ENCODE results near the gene CDC73.

CDC73 gene

DNA sequence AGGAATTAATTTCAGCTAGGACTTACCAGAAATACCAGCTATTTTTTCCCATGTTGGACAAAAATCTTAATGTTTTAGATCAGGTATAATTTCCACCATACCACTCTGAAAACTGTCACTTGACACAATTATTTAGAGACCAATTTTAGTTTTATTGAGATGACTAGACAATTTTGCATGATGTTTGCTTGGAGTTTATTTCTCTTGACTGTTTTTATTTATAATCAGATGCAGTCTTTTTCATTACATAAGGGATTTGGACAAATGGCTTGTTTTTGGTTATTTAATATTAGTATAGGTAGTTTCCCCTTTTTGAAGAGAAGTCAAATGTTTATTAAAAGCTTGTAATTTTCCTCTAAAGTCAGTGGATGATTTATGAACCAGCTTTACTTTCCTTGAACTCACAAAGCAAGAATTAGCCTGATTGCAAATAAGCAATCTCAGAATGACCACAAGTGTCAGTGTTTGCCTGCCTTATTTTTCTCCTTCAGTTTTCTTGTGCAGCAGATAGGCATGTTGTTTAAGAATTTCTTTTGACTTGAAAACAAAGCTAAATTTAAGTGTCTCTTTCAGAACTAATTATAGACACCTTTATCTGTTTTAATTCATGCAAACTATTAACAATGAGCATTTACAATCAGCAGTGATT, 68.4 kb downstream of the CDC73 start:
- H3K79me2 ChIP-seq, result peaks cover 10% of the 10 kb centered on the region
- H3K4me1 ChIP-seq, result no peaks in the 10 kb centered on the region
- H3K4me2 ChIP-seq (ENCODE audit: low read length), result no peak overlapping the region
- TF ChIP-seq, protein P1, sequence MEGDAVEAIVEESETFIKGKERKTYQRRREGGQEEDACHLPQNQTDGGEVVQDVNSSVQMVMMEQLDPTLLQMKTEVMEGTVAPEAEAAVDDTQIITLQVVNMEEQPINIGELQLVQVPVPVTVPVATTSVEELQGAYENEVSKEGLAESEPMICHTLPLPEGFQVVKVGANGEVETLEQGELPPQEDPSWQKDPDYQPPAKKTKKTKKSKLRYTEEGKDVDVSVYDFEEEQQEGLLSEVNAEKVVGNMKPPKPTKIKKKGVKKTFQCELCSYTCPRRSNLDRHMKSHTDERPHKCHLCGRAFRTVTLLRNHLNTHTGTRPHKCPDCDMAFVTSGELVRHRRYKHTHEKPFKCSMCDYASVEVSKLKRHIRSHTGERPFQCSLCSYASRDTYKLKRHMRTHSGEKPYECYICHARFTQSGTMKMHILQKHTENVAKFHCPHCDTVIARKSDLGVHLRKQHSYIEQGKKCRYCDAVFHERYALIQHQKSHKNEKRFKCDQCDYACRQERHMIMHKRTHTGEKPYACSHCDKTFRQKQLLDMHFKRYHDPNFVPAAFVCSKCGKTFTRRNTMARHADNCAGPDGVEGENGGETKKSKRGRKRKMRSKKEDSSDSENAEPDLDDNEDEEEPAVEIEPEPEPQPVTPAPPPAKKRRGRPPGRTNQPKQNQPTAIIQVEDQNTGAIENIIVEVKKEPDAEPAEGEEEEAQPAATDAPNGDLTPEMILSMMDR (IDR thresholded peaks at IDR 0.05), result no peak
- no peaks in the 10 kb centered on the region for H3K36me3 ChIP-seq (ENCODE audit: control insufficient read depth, insufficient read depth, low read length)
- no peak overlapping the region for H3K4me3 ChIP-seq (ENCODE audit: low read depth, low read length)
- no peaks in the 10 kb centered on the region for H3K27me3 ChIP-seq (ENCODE audit: control insufficient read depth, insufficient read depth, low read length)
- H3K9ac ChIP-seq, result no peak overlapping the region
- no peaks in the 10 kb centered on the region for H3K9me3 ChIP-seq (ENCODE audit: control insufficient read depth, low read length)
- no peak overlapping the region for H2AFZ ChIP-seq
- no peak overlapping the region for H3K27ac ChIP-seq

GRCh38 chr1:193192586-193192985, 70.8 kb downstream of the CDC73 start:
- Histone ChIP-seq H3K36me3 (ENCODE audit: control insufficient read depth, insufficient read depth, low read length) (no peaks in the 10 kb centered on the region), H3K4me3 (ENCODE audit: low read depth, low read length) (no peak overlapping the region), H3K27ac (no peak overlapping the region), H3K9me3 (ENCODE audit: control insufficient read depth, low read length) (no peaks in the 10 kb centered on the region), H3K4me1 (no peaks in the 10 kb centered on the region), H3K4me2 (ENCODE audit: low read length) (no peak overlapping the region), H3K27me3 (ENCODE audit: control insufficient read depth, insufficient read depth, low read length) (no peaks in the 10 kb centered on the region), H2AFZ (no peak overlapping the region), H3K9ac (no peak overlapping the region), H3K79me2 (peaks cover 12% of the 10 kb centered on the region)
- TF ChIP-seq, protein P1 (IDR thresholded peaks at IDR 0.05), result no peak

- Histone ChIP-seq H3K4me3 (ENCODE audit: low read depth, low read length) (no peak overlapping the region), H2AFZ (no peak overlapping the region), H3K27ac (no peak overlapping the region), H3K36me3 (ENCODE audit: control insufficient read depth, insufficient read depth, low read length) (no peaks in the 10 kb centered on the region), H3K9ac (no peak overlapping the region), H3K79me2 (peaks cover 9% of the 10 kb centered on the region), H3K27me3 (ENCODE audit: control insufficient read depth, insufficient read depth, low read length) (no peaks in the 10 kb centered on the region), H3K9me3 (ENCODE audit: control insufficient read depth, low read length) (no peaks in the 10 kb centered on the region), H3K4me2 (ENCODE audit: low read length) (no peak overlapping the region), H3K4me1 (no peaks in the 10 kb centered on the region)
- TF ChIP-seq, protein P1 (IDR thresholded peaks at IDR 0.05), result no peak
Observed at GRCh38 chr1:193199940-193200339, 78.1 kb downstream of the CDC73 start.

- no peak overlapping the region for H3K4me3 ChIP-seq (ENCODE audit: low read depth, low read length)
- no peak overlapping the region for H3K4me2 ChIP-seq (ENCODE audit: low read length)
- no peak overlapping the region for H3K9ac ChIP-seq
- TF ChIP-seq, protein P1 (IDR thresholded peaks at IDR 0.05), result no peak
- H3K36me3 ChIP-seq (ENCODE audit: control insufficient read depth, insufficient read depth, low read length), result no peaks in the 10 kb centered on the region
- H3K27ac ChIP-seq, result no peak overlapping the region
- no peak overlapping the region for H2AFZ ChIP-seq
- no peaks in the 10 kb centered on the region for H3K27me3 ChIP-seq (ENCODE audit: control insufficient read depth, insufficient read depth, low read length)
- H3K79me2 ChIP-seq, result peaks cover 9% of the 10 kb centered on the region
- H3K9me3 ChIP-seq (ENCODE audit: control insufficient read depth, low read length), result no peaks in the 10 kb centered on the region
- no peaks in the 10 kb centered on the region for H3K4me1 ChIP-seq
Observed at GRCh38 chr1:193201021-193201420, 79.2 kb downstream of the CDC73 start.

GRCh38 chr1:193210996-193211395, 89.2 kb downstream of the CDC73 start:
- Histone ChIP-seq H3K9ac (no peak overlapping the region), H3K4me2 (ENCODE audit: low read length) (no peak overlapping the region), H3K79me2 (no peaks in the 10 kb centered on the region), H3K27ac (no peak overlapping the region), H3K4me3 (ENCODE audit: low read depth, low read length) (no peak overlapping the region), H2AFZ (no peak overlapping the region), H3K9me3 (ENCODE audit: control insufficient read depth, low read length) (no peaks in the 10 kb centered on the region), H3K27me3 (ENCODE audit: control insufficient read depth, insufficient read depth, low read length) (no peaks in the 10 kb centered on the region), H3K4me1 (no peaks in the 10 kb centered on the region), H3K36me3 (ENCODE audit: control insufficient read depth, insufficient read depth, low read length) (no peaks in the 10 kb centered on the region)
- TF ChIP-seq, protein P1 (IDR thresholded peaks at IDR 0.05), result no peak
